NCI-H460 (cell line): ENCODE measurements around the gene FMN2. TPM values are rescaled to one million over a fixed set of nuclear protein-coding genes. Genes with fewer than 3 reads are reported as not detected.
A peak's percentile ranks its signal among the peaks of the same experiment; 100 is the strongest.
"Not testable (repeated sequence)": the region's sequence is repeated elsewhere in the genome, so short reads cannot be mapped to it uniquely, and the experiment has no call there.

Source experiments
- DNase-seq: peaks from one replicate; pipeline ENCODE4 v3.0.0-alpha.2; 2016; ENCODE audit warnings: low read depth; ENCODE audit errors: extremely low read depth
- total RNA-seq: library from RNA; depleted of rRNA; stranded (reverse); fragments of >200 nt; shearing (Covaris generic); gene quantifications from 2 replicates; pipeline ENCODE4 v1.2.3, GENCODE V29; 2014

The FMN2 gene
- total RNA-seq, 1 experiment from 2014 or later, result 6.4 TPM

DNA sequence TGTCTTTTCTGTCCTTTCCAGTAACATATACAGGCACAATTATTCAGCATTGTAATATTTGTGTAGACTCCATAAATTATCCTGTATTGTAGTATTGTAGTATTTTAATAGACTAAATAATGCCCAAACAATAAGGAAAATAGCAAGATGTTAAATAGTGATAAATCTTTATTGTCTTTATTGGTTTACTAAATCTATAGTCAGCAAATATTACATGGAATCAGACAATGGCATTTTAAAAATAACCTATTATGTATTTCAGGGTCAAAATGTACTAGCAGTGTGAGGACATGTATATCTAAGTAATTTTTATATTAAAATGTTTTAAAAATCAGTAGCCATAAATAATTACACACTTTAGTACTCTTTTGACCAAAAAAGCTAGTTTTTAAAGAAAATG lies 317.9 kb downstream of the FMN2 start:
- DNase-seq, result no peak

DNA sequence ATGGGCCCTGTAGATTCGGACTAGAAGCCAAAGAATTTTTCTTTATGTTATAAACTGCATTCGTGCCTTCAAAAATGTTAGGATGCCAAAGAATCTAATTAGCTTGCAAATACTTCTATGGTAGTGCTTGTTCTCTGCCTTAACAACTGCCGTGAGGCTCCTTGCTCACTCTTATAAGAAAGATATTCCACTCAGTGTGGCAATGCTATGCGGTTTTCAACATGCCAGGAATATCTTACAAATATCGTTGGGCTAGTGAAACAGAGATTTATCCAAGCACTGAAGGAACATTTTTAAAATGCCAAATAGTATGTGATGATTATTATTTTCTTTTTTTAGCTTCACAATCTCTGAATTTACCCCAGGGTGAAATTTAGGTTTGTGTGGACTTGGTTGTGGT lies 322.0 kb downstream of the FMN2 start:
- no peak for DNase-seq

DNA sequence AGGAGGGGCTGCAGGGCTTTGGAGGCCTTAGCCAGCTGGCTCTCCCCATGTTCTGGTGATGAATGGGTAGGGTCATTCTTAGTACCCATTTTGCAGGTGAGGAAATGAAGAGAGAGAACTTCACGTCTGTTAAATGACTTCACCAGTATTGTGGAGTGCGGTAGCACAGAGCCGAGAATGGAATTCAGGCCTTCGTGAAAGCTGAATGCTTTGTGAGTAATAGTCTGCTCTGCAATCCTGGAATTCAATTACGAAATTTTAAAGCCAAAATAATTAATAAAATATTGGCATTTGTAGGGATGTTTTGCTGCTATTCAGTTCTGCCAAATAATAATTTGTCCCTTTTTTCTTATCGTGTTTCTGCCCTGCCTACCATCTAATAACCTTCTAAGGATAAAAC lies 322.6 kb downstream of the FMN2 start:
- no peak for DNase-seq

DNA sequence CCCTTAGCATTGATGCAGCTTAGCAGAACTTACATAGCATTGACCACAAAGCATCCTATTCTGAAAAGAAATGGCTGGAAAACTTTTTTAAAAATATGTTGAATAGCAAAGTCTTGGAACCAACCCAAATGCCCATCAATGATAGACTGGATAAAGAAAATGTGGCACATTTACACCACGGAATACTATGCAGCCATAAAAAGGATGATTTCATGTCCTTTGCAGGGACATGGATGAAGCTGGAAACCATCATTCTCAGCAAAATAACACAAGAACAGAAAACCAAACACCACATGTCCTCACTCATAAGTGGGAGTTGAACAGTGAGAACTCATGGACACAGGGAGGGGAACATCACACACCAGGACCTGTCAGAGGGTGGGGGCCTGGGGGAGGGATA lies 323.3 kb downstream of the FMN2 start:
- not testable (repeated sequence) for DNase-seq

DNA sequence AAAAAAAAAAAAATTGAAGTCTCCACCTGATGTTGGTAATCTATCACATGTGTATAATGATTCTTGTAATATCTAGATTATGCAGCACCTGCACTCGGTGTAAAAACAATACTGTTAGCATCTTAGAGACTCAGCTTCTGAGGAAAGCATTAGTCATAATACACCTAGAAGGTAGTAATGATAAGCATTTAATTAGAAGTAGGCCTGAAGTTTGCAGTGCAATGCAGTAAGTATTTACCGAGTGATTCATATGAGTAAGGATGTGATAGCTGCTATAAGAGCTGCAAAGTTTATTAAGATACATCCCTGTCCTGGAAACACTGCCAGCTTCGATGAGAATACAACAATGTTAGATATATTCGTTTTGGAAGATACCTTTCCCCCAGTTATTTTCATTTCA lies 323.8 kb downstream of the FMN2 start:
- DNase-seq, result no peak

DNA sequence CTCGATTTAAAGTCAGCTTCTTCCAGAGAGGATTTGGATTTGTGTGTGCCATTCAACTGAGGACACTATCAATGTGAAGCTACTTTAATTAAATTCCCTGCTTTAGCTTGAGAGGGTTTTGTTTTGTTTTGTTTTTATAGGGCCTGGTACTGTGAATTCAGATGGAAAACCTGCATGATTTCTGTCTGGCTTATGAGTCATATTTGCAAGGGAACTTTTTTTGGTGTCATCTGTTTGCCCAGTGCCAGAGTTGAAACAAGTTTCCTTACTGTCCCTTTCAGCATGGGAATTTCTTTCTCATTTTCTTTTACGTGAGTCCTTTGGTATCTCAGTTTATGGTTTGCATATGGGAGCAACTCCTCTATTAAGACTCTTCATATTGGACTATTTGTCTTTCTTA lies 325.6 kb downstream of the FMN2 start:
- no peak for DNase-seq

DNA sequence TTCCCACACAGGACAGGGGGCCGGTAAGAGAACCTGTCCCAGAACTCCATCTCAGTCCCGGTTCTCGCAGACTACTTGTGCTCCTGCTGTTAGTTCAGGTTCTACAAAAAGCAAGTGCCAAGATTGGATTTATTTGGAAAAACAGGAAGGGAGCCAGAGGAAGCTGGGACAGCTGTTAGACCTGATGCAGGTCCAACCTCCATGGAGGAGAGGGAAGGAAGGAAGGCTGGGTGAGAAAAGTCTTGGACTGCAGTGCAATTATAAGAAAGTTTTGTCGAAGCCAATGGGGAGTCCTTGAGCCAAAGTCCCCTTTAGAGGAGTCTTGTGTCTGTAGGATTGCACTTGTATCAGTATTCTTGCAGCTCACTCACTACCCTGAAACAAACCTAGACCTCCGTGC lies 329.1 kb downstream of the FMN2 start:
- no peak for DNase-seq

DNA sequence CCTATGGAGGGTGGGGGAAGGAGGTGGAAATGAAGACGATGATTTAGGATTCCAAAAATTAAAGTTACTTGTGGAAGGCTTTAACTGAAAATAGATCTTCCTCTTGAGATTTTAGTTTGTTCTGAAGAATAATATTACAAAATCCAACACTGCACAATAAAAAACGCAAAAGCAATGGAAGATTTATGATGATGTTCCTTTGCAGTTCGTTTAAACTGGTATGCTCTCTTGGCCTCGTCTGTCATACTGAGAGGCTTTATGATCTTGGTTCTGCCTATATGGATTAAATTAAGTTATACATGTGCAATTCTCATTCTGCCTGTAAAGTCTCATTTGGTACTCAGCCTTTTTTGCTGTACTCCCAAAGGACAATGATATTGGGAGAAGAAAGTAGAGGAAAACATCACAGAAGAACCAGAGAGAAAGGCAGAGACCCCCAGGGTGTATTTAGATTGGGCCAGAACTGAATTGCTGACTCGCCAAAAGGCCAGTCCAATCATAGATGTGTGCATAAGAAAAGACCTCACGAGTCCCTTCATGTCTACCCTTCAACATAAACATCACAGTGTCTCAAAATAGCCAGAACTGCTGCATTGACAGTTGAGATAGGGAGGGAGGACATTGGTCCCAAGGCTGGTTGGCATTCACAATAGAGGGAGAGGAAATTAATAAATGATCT lies 331.7 kb downstream of the FMN2 start:
- no peak for DNase-seq

DNA sequence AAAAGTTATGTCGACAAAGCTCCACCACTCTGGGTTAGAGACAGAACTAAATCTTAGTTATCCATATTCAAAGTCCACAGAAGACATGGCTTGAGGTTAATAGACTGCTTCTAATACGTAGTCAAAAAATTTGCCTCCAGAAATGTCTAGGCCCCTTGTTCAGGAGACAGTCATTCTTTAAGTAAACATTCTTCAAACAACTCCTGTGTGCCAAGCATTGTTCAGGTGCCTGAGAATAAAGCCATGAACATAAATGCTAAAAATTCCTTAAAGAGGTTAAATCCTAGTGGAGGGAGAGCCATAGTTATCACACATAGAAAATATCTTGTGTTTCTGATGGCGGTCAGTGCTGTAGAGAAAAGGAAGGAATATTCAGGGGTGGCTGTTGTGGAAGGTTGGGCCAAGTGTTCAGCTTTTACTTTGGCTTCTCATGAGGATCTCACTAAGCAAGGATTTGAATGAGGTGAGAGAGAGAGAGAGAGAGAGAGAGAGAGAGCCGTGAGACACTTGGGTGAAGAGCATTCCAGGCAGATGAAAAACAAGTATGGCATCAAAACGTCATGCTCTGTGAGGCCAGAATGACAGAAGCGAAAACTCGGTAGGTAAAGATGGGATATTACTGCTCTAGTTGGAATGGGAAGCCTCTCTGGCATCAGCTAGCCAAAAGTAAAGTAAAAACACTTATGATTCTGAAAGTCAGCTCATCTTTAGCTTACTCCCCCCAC lies 333.2 kb downstream of the FMN2 start:
- DNase-seq, result no peak

DNA sequence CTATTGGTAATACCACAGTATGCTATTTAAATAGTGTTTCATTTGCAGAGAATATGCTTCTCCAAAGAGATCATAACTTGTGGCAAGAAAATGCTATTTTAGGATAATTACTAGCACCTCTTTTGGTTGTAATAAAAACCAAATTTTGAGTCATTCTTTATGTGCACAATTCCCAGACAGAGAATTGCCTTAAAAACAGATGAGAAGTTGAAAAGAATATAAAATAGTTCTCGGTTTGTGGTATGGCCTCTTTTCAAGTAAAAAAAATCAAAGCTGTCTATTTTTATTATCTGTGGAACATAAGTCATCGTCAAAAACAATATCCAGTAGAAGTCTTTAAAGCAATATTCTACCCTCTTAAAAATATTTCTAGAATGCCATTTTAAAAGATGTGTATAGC lies 334.4 kb downstream of the FMN2 start:
- DNase-seq, result no peak

DNA sequence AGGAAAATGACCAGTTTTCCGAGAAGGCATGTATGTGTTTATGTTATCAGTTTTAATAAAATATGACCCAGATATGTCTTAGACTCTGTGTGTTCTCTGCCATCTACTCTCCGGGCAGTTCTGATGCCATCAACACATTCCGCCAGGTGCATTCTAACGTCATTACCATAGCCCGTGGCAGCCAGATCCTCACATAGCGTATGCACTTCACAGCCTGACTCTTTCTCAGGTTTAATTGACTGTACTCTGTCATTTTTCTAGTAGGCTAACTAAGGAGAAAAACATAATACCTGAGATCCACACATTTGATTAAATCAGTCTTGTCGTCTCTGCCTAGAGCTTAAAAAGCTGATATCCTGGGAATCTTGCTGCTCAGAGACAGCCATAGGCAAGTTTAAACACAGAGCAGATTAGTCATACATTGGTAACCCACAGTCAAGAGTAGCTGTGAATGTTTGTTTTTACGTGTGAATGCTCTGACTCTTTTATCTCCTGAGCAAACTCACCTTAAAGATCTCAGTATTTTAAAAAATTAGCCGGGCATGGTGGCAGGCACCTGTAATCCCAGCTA lies 344.4 kb downstream of the FMN2 start:
- DNase-seq, result no peak

DNA sequence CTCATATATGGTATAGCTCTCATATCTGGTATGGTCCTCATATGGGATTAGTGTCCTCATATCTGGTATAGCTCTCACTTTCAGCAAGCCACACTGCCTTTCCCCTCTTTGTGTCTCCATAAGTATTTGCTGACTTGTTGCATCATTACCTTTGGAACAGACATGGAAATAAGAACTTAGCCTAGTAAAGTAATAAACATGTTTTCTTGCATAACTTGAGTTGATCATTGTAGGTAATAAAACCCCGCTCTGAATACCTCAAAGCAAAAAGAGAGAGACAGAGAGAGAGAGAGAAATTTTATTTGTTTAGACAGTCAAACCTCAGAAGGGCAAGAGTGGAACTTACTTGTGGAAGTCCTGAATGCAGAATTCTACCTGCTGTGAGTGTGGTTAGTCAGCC lies 350.0 kb downstream of the FMN2 start:
- no peak for DNase-seq

DNA sequence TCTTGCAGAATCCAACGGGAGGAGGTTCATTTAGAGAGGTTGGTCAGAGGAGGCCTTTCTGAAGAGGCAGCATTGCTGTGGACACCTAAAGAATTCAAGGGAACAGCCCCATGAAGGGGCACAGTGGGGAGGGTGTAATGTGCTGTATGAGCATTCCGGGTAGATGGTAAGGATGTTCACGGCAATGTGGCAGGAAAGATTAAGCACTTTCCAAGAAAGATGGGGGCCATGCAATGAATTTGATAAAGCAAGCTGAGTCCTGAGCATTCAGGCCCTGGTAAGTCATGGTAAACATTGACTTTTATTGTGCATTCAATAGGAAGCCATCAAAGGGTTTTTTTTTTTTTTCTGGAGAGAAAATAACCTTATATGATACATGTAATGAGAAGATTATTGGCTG lies 353.7 kb downstream of the FMN2 start:
- DNase-seq, result no peak

DNA sequence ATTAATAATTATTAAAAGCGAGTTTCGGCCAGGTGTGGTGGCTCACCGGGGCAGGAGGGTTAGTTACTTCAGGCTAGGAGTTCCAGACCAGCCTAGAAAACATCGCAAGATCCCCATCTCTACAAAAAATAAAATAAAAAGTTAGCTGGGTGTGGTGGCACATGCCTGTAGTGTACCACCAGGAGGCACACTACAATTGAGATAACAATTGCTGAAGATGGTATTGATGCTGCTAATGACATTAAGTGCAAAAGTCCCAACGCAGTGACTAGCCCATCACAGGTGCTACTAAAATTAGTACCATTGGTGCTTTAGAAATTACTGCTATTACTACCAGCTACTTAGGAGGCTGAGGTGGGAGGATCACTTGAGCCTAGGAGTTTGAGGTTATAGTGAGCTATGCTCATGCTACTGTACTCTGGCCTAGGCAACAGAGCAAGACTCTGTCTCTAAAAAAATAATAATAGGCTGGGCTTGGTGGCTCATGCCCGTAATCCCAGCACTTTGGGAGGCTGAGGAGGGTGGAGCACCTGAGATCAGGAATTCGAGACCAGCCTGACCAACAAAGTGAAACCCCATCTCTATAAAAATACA lies 363.6 kb downstream of the FMN2 start:
- DNase-seq, result no peak

DNA sequence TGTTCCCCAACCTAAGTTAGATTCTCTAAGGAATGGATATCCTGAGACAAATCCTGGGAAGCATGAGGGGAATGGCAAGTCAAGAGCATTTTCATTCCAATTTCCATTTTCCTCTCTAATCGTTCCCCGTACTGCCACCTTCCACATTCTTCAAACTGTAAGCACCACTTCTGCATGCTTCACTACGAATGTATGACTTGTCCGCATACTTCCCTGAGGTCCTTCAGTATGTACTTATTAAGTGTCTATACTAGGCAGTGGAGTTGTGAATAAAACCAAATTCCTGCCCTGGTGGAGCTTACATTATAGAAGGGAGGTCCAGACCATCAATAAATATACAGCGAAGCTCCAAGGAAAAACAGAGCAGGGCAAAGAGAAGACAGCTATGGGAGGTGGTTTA lies 365.5 kb downstream of the FMN2 start:
- DNase-seq, result no peak

DNA sequence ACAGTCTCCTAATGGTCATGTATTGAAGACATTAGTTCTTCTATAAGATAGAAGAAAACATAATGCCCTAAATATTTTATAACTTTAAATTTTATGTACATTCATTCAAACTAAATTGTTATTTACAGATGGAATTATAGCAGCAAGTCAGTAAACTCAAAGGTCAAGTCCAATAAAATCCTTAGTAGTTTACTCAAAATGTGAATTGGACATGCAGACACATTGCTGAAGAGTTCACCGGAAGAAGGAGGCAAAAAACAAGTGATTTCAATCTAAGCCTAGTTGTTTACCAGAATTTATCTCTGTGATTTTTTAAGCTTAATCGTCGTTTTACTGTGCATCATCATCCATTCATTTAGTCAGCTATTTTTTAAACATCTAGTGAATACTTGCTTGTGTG lies 370.6 kb downstream of the FMN2 start:
- no peak for DNase-seq

DNA sequence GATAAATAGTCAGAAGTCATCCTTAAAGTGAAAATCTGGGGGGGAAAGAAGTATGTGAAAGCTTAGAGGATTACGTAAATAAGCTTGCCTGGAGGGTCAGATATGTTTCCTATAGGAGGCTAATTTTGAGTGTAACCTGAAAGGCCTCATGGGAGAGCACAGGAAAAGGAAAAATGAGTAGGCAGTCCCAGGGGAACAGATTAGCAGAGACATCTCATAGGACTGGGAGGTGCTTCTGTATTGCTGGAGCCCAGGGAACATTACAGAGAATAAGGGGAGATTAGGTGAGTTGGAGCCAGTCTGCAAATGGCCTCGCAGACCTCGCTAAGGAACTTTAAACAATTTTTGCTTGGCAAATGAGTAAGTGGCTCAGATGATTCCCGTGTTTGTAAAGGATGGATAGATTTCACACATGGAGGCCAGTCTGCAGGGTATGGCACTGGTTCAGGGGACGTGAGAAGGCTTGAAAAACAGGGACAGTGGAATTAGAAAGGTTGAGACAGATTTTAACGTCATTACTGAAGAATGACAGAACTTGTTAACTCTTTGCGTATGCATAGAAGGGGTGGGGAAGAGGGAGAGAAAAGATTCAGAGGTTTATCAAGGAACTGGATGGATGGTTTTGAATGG lies 371.2 kb downstream of the FMN2 start:
- DNase-seq, result peak; percentile 96

DNA sequence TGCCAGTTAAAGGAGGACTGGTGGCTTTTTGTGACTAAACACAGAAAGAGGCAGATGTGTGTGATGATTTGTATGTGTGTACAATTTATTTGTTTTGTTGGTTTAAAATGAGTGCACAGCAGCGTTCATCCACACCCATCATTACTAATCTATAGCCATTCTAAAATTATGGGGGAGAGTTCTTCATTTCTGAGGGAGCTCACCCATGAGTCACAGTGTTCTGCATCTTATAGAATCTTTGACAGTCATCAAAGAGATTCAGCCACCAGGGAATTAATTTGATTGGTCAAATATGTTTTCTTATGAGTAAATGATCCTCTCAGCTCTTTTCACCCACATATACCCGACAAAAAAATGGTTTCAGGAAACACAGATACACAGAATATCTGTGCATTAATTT lies 372.4 kb downstream of the FMN2 start:
- no peak for DNase-seq

DNA sequence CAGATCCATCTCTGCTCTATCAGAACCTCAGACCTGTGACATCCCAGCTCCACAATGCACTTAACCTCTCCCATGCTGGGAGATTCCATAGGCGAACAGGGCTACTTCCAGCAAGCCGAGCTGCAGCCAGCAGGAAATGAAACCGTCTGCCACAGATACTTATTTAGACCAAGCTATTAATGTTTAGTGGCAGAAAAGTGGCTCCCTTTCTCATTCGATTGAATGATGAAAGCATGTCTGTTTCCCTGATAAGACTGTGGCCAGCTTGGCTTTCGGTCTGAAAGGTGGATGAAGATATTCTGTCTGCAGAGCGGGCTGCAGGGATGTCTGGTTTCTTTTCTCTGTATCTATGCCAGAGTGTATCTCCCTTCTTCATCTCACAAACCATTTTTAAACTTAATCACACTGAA lies 373.9 kb downstream of the FMN2 start:
- DNase-seq, result peak; percentile 52

DNA sequence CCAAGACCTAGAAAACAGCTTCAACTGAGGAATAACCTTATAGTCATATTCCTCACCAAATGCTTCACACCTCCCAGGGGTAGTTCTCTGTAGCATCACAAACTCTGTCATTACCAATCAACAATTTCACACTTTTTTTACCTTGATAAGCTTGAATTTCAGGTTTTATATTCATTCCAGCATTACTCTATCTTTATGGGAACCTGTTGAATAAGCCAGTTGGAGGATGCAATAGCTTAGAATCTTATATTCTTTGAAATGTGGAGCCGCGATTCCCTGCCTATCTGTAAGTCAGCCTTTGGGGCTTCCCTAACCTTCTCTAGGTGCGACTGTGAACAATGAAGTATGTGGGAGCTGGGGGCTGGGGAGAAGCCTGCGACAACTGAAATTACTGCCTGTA lies 374.8 kb downstream of the FMN2 start:
- DNase-seq, result no peak

DNA sequence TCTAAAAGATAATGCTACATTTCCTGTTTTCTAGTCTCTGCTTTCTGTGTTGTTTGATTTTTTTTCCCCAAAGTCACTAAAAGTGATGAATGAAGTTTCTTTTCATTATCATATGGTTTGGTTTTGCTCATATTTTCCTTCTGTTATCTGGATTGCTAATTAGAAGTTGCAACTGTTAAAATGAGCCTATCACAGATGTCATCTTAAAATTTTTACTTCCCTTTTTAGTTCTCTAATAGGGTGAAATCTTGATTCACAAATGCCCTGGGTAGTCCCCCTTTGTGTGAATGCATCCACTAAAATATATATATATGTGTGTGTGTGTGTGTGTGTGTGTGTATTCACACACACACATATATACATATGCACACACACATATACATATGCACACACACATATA lies 376.2 kb downstream of the FMN2 start:
- no peak for DNase-seq
